ENCODE measurements around the gene TLCD3B. TPM values are rescaled to one million over a fixed set of nuclear protein-coding genes. Genes with fewer than 3 reads are reported as not detected.

The TLCD3B gene
- total and polyA plus RNA-seq, 8 donors: 0.18 to 0.92 TPM; not detected in 6

DNA sequence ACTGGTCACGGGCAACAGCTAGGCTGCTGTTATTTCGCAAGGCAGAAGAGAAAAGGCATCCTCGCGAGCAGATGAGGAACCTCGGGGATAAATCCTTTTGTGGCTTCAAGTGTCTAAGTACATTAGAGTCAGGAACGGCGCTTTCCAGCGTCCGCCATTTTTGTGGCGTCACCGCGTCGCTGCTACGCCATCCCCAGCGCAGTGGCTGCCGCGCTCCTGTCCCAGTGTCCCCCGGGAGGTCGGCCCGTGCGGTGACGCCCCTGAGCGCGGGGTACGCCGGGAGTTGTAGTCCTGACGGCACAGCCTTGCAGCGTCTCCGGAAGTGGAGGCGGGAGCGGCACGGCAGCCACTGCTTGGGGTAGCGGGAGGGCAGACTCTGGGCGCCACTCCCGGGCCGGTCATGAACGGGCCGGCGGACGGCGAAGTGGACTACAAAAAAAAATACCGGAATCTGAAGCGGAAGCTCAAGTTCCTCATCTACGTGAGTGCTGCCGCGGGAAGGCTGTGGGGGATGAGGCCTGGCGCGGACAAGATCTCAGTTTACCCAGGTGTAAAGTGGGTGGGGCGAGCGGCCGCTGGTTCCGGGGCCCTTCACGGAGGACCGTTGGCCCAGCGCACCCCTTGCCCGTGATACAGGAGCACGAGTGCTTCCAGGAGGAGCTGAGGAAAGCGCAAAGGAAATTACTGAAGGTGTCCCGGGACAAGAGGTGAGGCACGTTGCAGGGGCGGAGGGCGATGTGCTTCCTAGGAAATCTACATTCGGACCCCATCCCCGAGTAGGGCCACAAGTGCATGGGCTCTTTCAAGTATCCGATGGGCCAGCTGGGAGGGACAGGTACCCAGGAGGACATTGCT lies 34.9 kb downstream of the TLCD3B start, which contains the start of gene INO80E:
Gene INO80E, plus strand, starts transcription at position 331 of the 855 bp plus-strand sequence. Its CDS starts 70 bp downstream, at position 401.
- 0% methylated on average over 59 to 65 of the region's 65 CpGs for WGBS, 5 donors
- no peaks in the 10 kb centered on the region for H3K27me3 ChIP-seq
- peak within 1 kb of the TSS; percentile 86 to 98 (median 91) for H3K4me3 ChIP-seq
- peak within 1 kb of the TSS; percentile 96 to 98 (median 97) for H3K27ac ChIP-seq
- TF ChIP-seq, protein P1, sequence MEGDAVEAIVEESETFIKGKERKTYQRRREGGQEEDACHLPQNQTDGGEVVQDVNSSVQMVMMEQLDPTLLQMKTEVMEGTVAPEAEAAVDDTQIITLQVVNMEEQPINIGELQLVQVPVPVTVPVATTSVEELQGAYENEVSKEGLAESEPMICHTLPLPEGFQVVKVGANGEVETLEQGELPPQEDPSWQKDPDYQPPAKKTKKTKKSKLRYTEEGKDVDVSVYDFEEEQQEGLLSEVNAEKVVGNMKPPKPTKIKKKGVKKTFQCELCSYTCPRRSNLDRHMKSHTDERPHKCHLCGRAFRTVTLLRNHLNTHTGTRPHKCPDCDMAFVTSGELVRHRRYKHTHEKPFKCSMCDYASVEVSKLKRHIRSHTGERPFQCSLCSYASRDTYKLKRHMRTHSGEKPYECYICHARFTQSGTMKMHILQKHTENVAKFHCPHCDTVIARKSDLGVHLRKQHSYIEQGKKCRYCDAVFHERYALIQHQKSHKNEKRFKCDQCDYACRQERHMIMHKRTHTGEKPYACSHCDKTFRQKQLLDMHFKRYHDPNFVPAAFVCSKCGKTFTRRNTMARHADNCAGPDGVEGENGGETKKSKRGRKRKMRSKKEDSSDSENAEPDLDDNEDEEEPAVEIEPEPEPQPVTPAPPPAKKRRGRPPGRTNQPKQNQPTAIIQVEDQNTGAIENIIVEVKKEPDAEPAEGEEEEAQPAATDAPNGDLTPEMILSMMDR (IDR thresholded peaks at IDR 0.05): no peak
- TF ChIP-seq POLR2AphosphoS5 (IDR thresholded peaks at IDR 0.05) (peak; percentile 81 to 97 (median 86)), EP300 (IDR thresholded peaks at IDR 0.05) (peak; percentile 49)
- intact Hi-C loops (cut with DNase I; ENCODE audit: low total_unique reads): no loop called here
- peak; percentile 99 for DNase-seq
- peaks cover 25 to 64% (median 52%) of the 10 kb centered on the region in 4 donors for H3K36me3 ChIP-seq
- peaks cover 20 to 39% (median 29%) of the 10 kb centered on the region in 4 donors for H3K4me1 ChIP-seq
- no peaks in the 10 kb centered on the region for H3K9me3 ChIP-seq

DNA sequence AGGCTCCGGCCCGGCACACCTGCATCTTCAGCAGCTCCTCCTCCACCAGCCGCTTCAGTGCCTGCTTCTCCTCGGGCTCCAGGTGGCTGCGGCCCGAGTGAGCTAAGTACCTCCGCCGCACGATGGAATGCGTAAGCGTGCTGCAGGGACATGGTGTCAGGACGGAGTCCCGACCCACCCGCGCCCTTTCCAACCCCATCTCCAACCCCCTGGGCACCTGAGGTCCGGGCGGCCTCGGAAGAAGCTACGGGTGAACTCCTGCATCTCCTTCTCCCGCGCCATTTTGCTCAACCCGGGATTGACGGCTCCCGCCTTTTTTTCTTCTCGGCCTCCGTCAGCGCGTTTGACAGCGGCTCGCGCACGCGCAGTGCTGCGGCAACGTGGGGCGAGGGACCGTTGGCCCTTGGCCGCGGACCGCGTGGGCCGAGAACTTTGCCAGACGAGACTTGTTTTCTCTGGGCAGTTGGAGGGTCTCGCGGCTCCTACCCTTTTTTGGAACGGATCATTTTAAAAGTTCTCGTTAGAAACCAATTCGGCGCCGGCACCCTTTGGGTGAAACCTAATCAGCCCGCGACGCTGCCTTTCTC lies 35.7 kb downstream of the TLCD3B start, which contains the start of gene HIRIP3:
Gene HIRIP3, minus strand, starts transcription at position 294 of the 587 bp plus-strand sequence. Its CDS starts 12 bp downstream, at position 282.
- TF ChIP-seq POLR2AphosphoS5 (IDR thresholded peaks at IDR 0.05) (peak; percentile 70 to 89 (median 86)), POLR2A (IDR thresholded peaks at IDR 0.05) (peak in 1 of 4 donors; percentile 20), EP300 (IDR thresholded peaks at IDR 0.05) (no peak)
- TF ChIP-seq, protein P1 (IDR thresholded peaks at IDR 0.05): no peak
- intact Hi-C loops (cut with DNase I; ENCODE audit: low total_unique reads): no loop called here
- peaks cover 20 to 39% (median 29%) of the 10 kb centered on the region in 4 donors for H3K4me1 ChIP-seq
- H3K27me3 ChIP-seq: no peaks in the 10 kb centered on the region
- DNase-seq: peak; percentile 90 to 95
- H3K27ac ChIP-seq: peak within 1 kb of the TSS; percentile 96 to 98 (median 97)
- peaks cover 32 to 64% (median 52%) of the 10 kb centered on the region in 4 donors for H3K36me3 ChIP-seq
- no peaks in the 10 kb centered on the region for H3K9me3 ChIP-seq
- peak within 1 kb of the TSS; percentile 86 to 98 (median 91) for H3K4me3 ChIP-seq
- WGBS, 5 donors: 0 to 1% (median 0%) methylated on average over 29 to 53 of the region's 53 CpGs

DNA sequence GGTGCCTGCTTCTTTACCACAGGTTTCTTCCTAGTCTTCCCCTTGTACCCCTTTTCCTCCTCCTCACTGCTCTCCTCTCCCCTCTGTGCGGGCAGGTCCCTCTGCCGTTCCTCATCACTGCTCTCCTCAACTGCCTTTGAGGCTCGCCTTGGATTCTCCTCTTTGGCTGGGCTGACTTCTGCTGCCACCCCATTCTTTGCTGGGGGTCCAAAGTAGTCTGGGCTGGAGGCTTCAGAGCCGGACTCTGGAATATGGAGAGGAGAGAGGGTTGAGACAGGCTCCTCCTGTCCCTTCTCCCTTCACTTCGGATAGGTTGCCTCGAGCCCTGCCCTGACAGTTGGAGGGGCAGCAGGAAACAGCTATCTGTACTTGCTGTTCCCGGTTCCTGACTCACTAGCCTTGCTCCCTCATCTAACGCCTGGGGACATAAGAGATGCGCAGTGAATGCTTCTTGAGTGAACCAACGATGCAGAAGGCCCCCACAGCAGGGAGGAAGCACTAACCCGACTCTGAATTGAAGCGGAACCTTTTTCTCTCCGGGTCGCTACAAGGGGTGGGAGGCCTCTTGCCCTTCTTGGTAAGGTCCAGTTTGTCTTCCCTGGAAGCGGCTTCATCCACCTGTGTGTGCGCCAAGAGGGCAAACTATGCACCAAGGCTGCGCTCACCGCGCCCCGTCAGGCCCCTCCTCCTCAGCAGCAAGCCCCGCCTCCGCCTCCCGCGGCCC lies 36.3 kb downstream of the TLCD3B start:
- peak overlapping the region; percentile 86 to 98 (median 91) for H3K4me3 ChIP-seq
- DNase-seq: peak; percentile 78 to 86
- intact Hi-C loops (cut with DNase I; ENCODE audit: low total_unique reads): no loop called here
- TF ChIP-seq POLR2AphosphoS5 (IDR thresholded peaks at IDR 0.05): no peak
- H3K4me1 ChIP-seq: peaks cover 20 to 39% (median 29%) of the 10 kb centered on the region in 4 donors
- H3K36me3 ChIP-seq: peaks cover 36 to 64% (median 52%) of the 10 kb centered on the region in 4 donors
- WGBS, 5 donors: 10 to 13% (median 13%) methylated on average over 16 to 24 of the region's 24 CpGs
- no peaks in the 10 kb centered on the region for H3K9me3 ChIP-seq
- H3K27ac ChIP-seq: peak overlapping the region; percentile 96 to 98 (median 97)
- H3K27me3 ChIP-seq: no peaks in the 10 kb centered on the region

DNA sequence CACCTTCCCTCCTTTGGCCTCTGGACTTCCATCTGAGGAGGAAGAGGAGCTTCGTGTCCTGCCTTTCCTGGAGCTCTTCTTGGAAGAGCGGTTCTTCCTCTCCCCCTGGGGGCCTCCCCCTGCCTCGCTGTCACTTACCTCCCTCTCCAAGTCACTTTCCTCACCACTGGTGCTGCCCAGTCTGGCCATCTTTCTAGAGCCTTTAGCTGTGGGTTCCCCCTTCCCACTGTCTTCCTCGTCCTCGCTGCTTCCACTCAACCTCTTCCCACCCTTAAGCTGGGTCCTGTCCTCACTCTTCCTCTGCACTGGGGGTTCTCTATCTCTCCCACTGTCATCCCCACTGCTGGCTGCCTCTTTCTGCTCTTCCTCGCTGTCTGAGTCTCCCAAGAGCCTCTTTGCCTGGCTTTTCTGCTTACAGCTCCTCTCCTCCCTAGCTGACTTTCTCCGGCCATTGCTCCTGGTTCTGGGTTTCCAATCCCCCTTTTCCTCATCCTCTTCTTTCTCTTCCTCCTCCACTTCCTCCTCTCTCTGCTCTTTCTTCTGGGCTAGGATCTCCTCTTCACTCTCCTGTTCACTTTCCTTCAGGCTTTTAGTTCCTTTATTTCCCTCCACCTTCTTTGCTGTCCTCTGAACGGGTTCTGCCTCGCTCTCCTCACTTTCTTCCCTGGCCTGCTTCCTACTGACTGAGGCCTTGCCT lies 37.0 kb downstream of the TLCD3B start:
- H3K27me3 ChIP-seq: no peaks in the 10 kb centered on the region
- WGBS, 5 donors: 83 to 88% (median 87%) methylated on average over 9 of the region's 9 CpGs
- TF ChIP-seq, protein P1 (IDR thresholded peaks at IDR 0.05): no peak
- TF ChIP-seq EP300 (IDR thresholded peaks at IDR 0.05) (no peak), POLR2A (IDR thresholded peaks at IDR 0.05) (no peak), POLR2AphosphoS5 (IDR thresholded peaks at IDR 0.05) (no peak)
- no peaks in the 10 kb centered on the region for H3K9me3 ChIP-seq
- intact Hi-C loops (cut with DNase I; ENCODE audit: low total_unique reads): no loop called here
- H3K27ac ChIP-seq: peak overlapping the region in 4 of 5 donors; percentile 97 to 98 (median 98)
- DNase-seq: no peak
- H3K4me1 ChIP-seq: peaks cover 20 to 45% (median 29%) of the 10 kb centered on the region in 4 donors
- H3K4me3 ChIP-seq: peak overlapping the region in 2 of 4 donors; percentile 86 to 92
- peaks cover 38 to 68% (median 53%) of the 10 kb centered on the region in 4 donors for H3K36me3 ChIP-seq
